ENCODE measurements around the gene PLXNC1.

DNA sequence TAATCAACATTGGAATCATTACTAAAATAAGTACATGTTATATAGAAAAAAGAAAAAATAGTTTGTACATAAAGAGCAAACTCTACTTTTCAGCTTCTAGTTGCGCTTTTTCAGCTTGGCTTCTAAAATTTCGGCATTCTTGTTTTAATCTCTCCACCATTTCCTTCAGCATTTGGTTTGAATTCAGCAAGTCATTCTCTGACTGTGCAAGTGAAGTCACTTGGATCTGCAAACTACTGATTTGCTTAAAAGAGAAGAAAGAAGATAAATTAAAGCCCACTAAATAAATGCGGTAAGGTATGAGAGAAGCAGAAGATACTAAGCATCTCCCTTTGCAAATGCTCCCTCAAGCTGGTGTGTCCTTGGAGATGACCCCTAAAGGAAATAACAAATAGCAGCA lies 185.0 kb downstream of the PLXNC1 start:
- no peak for TF ChIP-seq EZH2 (IDR thresholded peaks at IDR 0.05; ENCODE audit: insufficient read depth, poor library complexity, severe bottlenecking)
- TF ChIP-seq EZH2phosphoT487 (IDR thresholded peaks at IDR 0.05; ENCODE audit: insufficient read depth, low read depth), result no peak
